Activated T-helper 1 cell treated with anti-CD3 and anti-CD28 coated beads, Interleukin-2, amount 50 U/mL, for 16 hours (primary cell): ENCODE data around the gene TMEM132E.

Source experiments
- DNase-seq, 2 donors: peaks; one replicate each; pipeline ENCODE4 v3.0.0-alpha.2; 2020; ENCODE audit warnings: low read depth in 1 of 2, low spot score in 1 of 2

The TMEM132E gene

DNA sequence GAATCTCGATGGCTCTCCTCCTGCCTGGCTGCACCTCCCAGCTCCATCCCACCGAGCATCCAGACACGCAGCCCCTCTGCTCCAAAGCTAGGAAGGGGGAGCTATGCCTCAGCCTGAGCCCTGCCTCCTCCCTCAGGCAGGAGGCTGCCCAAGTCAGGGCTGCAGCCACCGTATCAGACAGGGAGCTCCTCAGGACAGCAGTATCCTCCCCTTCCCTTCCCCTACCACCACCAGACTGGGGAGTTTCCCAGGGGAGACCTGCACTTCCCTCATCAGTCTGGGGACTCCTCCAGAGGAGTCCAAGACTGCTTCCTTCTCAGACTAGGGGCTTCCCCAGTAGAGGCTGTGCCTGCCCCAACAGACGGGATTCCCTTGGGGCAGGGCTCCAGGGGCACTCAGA, 17.5 kb downstream of the TMEM132E start:
- DNase-seq = no peak

GRCh38 chr17:34598161-34598776, 18.9 kb downstream of the TMEM132E start:
- no peak for DNase-seq

DNA sequence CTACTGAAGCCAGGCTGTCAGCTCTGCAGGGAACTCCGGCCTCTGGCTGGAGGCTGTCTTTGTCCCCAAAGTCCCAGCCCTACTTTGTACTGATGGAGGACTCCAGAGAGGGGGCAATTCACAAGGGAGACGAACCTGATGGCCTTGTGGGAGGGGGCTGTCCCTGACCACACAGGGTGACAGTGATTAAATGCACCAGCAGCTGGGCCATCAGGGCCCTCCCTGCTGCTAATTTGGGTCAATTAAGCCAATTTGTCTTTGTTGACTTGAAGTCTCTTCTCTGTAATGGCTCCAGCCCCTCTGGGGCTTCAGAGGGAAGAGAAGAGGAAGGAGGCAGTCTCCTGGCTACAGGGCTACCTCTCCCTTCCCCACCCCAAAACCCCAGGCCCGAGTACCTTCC, 22.0 kb downstream of the TMEM132E start:
- DNase-seq = no peak

DNA sequence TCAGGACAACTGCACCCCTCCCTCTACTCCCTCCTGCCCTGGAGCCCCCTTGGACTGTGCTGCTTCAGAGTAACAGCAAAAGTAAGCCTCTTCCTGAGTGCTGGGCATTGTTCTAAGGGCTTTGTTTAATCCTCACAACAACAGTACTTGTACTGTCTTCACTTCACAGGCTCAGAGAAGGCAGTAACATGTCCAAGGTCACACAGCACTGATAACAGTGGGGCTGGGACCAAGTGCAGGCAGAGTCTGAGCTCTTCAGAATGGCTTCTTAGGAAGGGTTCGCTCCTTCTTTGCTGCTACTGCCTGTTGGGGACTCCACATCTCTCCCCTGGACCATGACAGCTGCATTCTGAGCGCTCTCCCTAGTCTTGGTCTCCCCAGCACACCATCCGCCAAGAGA, 24.6 kb downstream of the TMEM132E start:
- DNase-seq = no peak

DNA sequence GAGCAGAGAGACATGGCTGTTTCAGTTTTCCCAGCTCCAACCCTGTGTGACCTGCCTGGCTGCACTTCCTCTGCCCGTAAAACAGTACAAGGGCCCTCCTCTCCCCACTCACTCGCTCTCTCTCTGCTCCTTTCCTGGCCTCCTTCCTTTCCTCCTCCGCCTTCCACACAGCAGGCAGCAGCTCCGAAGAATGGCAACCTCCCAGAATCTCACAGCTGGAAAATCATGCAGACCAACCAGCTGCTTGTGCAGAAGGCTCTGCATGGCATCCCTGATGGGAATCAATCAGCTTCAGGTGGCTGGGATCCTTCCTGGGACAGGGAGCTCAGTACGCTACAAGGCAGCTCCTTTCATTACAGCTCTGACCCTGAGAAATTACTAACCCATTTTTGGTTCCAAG, 27.4 kb downstream of the TMEM132E start:
- DNase-seq = no peak

- DNase-seq = no peak
These were observed 28.5 kb downstream of the TMEM132E start for GRCh38 chr17:34607917-34608316.

DNA sequence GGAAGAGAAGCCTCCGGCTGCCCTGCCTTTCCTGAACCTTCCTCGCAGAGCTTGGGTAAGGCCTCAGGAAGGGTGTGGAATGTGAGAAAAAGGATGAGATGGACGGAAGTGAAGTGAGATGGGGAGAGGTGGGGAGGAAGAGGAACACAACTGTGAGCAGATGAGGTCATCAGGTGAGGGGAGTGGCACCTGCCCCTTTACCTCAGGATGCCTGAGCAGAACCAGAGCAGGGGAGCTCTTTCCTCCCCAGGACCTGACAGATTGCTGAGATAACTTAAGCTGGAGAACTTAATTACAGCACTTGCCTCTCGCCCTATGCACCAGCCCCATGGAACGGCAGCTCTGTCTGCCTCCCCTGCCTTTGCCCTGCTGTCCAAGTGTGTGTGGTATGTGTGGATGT, 29.8 kb downstream of the TMEM132E start:
- DNase-seq = no peak

DNA sequence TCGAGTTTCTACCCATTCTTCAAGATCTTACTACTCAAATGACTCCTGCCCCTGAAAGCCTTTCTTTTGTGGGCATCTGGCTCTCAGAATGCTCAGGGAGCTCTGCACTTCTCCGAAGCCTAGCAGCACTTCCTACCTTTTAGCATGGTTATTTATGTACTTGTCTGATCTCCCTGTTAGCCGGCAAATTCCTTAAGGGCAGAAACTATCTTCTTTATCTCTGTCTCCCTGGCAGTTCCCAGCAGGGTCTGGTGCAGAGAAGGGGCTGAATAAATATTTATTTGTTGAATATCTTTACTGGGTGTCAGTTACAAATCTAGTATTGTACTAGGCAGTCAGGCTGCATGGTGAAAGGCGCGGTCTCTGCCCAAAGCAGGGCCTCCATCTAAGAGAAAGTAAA, 30.7 kb downstream of the TMEM132E start:
- DNase-seq = no peak

DNA sequence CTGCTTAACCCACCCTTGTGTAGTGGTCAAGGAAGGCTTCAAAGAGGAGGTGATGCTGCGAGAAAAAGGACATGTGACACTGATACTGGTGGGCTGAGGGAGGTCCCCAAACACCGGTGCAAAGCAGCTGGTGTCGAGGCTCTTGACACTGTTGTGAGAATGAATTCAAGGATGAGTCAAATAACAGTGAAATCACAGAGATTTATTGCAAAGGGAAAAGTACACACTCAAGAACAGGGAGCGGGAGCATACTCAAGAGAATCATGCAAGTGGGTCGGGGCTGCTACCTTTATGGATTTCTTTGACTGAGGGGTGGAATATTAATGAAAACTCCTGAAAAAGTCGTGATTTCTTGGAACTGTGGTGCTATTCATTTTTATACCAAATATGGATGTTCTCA, 31.1 kb downstream of the TMEM132E start:
- DNase-seq = no peak

DNA sequence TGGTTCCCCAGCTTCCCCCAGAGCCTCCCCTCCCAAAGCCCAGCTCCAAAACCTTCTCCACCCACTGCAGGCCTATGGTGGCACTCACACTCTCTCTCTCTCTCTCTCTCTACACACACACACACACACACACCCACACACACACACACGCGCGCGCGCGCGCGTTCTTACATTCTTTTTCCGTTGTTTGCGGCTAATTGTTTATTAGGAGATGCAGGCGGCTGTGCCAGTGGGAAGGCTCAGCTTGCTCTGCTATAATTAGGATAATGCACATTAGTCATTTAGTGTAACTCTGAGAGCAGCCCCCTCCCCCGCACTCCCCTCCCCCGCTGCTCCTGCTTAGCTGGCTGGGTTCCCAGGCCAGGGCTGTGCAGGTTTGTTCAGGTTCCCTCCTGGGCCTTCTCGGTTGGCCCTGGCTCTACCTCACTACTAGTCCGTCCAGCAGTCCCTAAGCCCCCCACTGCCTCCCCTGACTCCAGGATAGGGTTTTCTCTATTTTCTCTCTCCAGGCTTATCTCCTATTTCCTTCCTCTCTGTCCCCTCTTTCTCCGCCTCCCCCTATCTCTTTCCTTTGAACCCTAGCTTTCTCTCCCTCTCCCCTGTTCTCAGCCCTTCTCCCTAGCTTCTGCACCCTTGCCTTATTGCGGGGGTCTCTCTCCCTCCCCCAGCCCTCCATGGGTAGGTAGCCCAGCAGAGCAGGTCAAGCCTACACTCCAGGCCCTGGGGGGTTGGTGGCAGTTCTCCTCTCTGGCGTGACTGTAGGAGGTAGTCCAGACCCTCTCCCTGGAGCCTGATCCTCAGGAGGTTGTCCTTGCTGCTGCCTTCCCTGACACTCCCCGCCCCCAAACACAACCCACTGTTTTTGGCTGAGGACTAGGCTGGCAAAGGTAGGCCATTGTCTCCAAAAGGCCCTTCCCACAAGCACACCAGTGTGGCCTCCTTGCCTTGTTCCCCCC, 34.0 kb downstream of the TMEM132E start:
- no peak for DNase-seq

- no peak for DNase-seq
These were observed 35.3 kb downstream of the TMEM132E start for GRCh38 chr17:34614698-34615097.

DNA sequence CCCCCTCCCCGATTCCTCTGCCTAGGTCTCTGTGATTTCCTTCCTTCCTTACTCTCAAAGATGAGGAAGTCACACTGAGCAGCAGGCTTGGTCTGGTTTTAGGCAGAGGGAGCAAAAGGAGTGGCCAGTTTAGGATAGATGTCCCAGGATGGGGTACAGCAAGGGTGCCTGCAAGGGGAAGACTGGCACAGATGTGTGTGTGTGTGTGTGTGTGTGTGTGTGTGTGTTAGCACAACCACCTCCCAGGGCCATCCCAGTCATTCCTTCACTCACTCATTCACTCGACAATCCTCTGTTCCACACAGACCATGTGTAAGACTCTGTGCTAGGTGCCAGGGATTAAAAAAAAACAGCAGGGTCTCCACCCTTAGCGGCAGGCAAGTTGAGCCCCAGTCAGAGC, 35.9 kb downstream of the TMEM132E start:
- DNase-seq = no peak

- DNase-seq = no peak
These were observed 36.8 kb downstream of the TMEM132E start for GRCh38 chr17:34616148-34616547.

GRCh38 chr17:34617398-34617797, 38.0 kb downstream of the TMEM132E start:
- DNase-seq = no peak

DNA sequence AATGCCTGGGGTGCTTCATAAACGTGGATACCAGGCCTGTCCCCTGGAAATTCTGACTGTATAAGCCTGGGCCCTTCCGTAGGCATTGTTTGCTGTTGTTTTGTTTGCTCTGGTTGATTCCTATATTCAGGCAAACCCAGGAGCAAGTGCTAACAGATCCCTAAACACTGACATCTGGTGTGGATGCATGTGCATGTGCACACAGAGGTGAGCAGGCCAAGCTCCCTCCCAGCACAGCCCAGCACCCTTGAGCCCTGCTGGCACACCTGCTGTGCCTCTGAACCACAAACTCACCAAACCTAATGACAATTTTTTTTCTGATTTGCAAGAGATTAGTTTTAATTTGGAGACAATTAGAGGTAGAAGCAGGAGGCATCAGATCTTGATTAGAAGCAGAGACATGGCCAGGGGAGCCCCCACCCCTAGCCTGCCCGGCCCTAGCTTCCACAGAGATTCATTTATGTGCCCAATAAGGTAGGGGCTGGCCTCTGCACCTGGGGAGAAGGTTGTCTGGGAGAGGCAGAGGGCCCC, 40.4 kb downstream of the TMEM132E start:
- DNase-seq = no peak

DNA sequence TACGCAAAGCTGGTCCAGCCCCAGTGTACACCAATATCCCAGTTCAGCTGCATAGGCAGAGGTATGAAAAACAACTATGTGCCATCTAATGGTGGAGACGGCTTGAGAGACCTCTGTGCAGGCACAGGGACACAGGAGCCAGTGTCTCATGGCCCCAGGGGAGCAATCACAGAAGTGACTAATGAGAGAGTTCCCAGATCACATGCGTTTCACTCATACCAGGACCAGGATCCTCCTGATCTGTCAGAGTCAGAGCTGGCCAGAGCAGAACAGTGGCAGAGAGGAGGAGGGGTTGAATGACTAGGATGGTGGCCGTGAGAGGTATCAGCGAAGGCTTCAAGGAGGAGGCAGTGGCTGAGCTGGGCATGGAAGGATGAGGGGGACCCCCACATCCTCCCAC, 41.1 kb downstream of the TMEM132E start:
- DNase-seq = no peak

GRCh38 chr17:34622862-34623623, 43.7 kb downstream of the TMEM132E start:
- DNase-seq = no peak

DNA sequence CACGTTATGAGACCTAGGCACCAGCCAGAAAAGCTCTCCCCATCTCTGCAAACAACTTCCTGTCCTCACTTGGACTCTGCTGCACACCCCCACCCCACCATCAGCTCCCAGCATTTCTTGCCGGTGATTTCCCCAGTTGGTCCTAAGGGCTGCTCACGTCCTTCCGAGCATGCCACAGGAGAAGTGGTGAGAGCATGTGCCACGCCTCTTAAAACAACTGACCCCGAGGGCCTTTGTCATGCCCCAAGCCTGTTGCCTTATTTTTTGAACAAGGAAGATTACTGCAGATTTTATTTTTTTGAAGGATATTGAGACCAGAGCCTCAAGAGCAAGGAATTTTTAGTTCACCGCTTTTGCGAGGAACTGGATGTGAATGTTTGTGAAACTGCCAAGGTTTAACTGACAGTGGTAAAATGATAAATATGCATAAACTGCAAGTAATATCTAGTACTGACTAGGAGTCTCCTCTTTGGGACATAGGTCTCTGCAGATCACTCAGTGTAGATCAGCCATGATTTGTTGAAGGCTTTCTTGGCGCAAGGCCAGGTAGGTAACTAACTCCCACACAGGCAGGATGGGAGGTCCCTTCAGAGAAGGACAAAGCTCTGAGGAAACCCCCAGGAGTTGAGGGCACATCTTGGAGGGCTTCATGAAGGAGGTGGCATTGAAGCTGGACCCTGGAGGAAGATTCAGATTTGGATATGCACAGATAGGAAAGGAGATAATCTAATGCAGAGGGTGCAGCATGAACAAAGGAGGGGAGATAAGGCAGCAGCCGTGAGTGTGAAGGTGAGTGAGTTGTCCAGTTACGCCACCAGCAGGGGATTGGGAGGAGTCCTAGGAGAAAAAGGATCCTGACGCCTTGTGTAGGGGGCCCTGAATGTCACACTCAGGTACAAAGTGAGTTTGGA, 44.7 kb downstream of the TMEM132E start:
- DNase-seq = no peak

DNA sequence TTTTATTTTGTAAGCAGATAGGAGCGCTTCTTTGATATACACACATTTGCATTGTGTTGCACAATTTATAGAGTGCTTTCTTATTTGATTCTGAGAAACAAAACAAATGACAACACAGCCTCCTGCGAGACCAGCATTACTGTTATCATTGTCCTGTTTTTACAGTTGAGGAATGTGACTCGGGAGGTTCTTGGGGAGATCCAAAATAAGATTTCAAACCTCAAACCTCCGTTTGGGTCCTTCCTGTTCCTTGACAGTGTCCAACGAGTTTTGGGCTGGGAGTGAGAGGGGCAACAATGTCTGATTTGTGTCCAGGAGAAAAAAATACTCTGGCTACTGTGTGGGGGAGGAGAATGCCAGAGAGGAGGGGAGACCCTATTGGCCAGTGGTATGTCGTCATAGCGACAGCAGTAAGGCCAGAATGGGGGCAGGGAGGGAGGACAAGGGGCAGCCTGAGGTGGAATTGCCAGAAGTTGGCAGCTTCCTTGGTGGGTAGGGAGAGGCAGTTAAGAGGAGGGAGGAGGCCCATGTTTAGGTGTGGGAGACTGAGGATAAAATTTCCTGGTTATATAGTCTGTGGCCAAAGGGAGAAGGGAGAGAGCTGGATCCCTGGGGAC, 45.5 kb downstream of the TMEM132E start:
- no peak for DNase-seq

DNA sequence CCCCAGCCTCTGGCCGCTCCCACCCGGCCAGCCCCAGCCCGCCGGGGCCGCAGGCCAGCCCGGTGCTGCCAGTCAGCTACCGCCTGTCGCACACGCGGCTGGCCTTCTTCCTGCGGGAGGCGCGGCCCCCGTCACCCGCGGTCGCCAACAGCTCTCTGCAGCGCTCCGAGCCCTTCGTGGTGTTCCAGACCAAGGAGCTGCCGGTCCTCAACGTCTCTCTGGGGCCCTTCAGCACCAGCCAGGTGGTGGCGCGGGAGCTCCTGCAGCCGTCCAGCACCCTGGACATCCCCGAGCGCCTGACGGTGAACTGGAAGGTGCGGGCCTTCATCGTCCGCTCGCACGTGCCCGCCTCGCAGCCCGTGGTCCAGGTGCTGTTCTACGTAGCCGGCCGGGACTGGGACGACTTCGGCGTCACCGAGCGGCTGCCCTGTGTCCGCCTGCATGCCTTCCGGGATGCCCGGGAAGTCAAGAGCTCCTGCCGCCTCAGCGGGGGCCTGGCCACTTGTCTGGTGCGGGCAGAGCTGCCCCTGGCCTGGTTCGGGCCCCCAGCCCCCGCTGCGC, 46.8 kb downstream of the TMEM132E start:
- no peak for DNase-seq
